Adrenal gland (tissue), 12 donors: ENCODE results near the gene S100A2. TPM values are rescaled to one million over a fixed set of nuclear protein-coding genes. Genes with fewer than 3 reads are reported as not detected.

Experiments used
- DNase-seq, 7 donors: peaks; one replicate each; pipeline ENCODE4 v3.0.0-alpha.2; 2019 to 2020
- H3K27ac ChIP-seq, 5 donors: fragments of 200-600 bp; sonication (generic) in 4 of 5; 1 replicate in 3 of 5; 2 replicates in 2 of 5; pipeline versions ENCODE4 v1.5.1 to v1.8.0; 2016 to 2020; ENCODE audit warnings: mild to moderate bottlenecking in 1 of 5
- H3K27me3 ChIP-seq: fragments of 200-600 bp; 2 replicates; pipeline ENCODE4 v1.8.0; 2021
- H3K36me3 ChIP-seq, 2 donors: fragments of 200-600 bp; replicated peaks in 1 of 2; 1 replicate in 1 of 2; 2 replicates in 1 of 2; pipeline versions ENCODE4 v1.5.1 to v1.8.0; 2018 to 2022
- H3K4me1 ChIP-seq, 2 donors: fragments of 200-600 bp; replicated peaks in 1 of 2; 1 replicate in 1 of 2; 2 replicates in 1 of 2; pipeline versions ENCODE4 v1.5.1 to v1.8.0; 2018 to 2021
- H3K4me3 ChIP-seq, 4 donors: fragments of 200-600 bp; sonication (generic) in 3 of 4; one replicate each; pipeline ENCODE4 v1.5.1; 2016 to 2018
- H3K9me3 ChIP-seq, 3 donors: fragments of 200-600 bp; sonication (generic) in 1 of 3; replicated peaks in 1 of 3; 1 replicate in 2 of 3; 2 replicates in 1 of 3; pipeline versions ENCODE4 v1.5.1 to v1.8.0; 2016 to 2021
- POLR2A ChIP-seq, 2 donors: fragments of 450-650 bp; IDR thresholded peaks; one replicate each; pipeline ENCODE4 v1.6.1; 2017; ENCODE audit warnings: antibody characterized with exemption in 2 of 2, mild to moderate bottlenecking in 2 of 2, moderate library complexity in 1 of 2
- WGBS, 4 donors: extraction: QIAGEN DNeasy Blood & Tissue Kit in 2 of 4; methylation state at CpG; one replicate each; pipeline versions ENCODE4 v1.1.5 to v1.1.7; 2013 to 2017; 5-methylcytosine and 5-hydroxymethylcytosine counted together
- intact Hi-C, 2 donors: fragments of 100-400 bp; cut with DNase I; formaldehyde crosslinking; loops; one replicate each; pipeline versions ENCODE4 v1.14.1 to v1.15.0; 2022 to 2023
- polyA plus RNA-seq, 3 donors: library from polyadenylated mRNA; stranded (reverse); fragments of 200-250 nt in 2 of 3; fragments of 350-450 nt in 1 of 3; fragmentation: Illumina TruSeq in 1 of 3; extraction: RNeasy Lipid Tissue Mini Kit (QIAGEN cat#74804) in 1 of 3; gene quantifications; one replicate each; pipeline ENCODE4 v1.2.3, GENCODE V29; 2013 to 2014
- total RNA-seq, 9 donors: library from RNA; depleted of rRNA in 4 of 9; stranded (reverse); fragments of >200 nt in 4 of 9; fragments of 120-200 nt in 1 of 9; fragmentation: NEBNext Ultra II Directional in 1 of 9; extraction: Animal tissue kit (Norgen Biotek cat#: 25700) in 1 of 9; gene quantifications; one replicate each; pipeline versions ENCODE4 v1.1.0 to v1.2.4, GENCODE V29; 2013 to 2023
- TF ChIP-seq, protein P1 (sequence below), 6 experiments: fragments of 450-650 bp in 4 of 6; fragments of 200-600 bp in 2 of 6; sonication (generic) in 1 of 6; IDR thresholded peaks; 1 replicate in 5 of 6; 2 replicates in 1 of 6; pipeline versions ENCODE4 v1.5.1 to v1.8.0; 2016 to 2021; ENCODE audit warnings: antibody characterized with exemption in 6 of 6, mild to moderate bottlenecking in 2 of 6, moderate library complexity in 1 of 6
- donor health status: healthy with polysubstance abuse.
- donor health status: Bipolar disorder and iron deficiency.
- donor health status: DM: yes; HTN: yes; CAD: no.
- donor health status: DM: no; HTN: no; CAD: no.
- donor health status: DM: no; HTN: no; CAD: no.
- donor health status: DM: yes; HTN: yes; CAD: no.

Gene S100A2
- total and polyA plus RNA-seq, 12 donors: 0.31 to 44.1 (median 1.3) TPM; not detected in 1

DNA sequence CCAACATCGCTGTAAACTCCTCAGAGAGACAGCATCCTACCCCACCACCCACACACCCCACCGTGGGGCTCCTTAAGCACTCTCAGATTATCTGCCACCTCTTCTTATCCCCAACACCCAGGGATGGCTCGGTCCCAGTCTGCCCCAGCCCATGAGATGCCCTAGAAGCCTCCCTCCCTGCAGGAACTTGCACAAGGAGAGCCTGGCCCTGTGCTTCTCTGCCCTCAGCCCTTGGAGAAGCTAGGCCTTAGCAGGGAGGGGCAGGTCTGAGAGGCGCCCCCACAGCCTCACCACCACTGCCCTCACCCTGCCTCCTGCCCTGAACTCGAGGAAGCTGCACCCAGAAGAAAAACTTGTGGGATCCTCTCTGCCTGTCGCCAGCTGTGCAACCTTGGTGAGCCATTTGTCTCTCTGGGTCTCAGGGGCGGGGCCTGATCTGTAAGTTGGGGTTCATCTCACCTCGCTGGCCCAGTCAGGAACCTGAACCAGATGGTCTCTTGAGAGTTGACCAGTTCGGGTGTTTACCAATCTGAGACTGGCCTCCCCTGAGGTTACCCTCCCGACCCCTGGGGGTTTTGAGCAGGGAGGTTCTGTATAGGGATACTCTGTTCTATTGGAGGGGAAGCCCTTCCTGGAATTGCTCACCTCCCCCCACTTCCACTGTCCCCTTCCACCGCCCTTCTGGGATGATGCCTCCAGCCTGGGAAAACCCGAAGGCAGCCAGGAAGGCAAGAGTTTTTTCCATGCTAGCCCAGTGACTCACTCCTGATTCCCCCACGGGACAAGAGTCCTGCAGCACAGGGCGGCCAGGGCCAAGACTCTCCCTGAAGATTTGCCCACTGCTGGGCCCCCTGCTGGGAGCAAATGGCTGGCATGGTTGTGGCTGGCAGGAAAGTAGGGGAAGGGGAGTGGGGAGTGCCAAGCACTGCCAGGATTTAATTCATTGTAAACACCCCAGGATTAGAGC, 16.6 kb downstream of the S100A2 start, which contains the start of gene S100A3:
Gene S100A3 (minus strand): TSS at position 537 of the 967 bp plus-strand sequence. CDS start 773 bp downstream, outside the sequence.
- WGBS, 4 donors: 61 to 78% (median 69%) methylated on average over 10 to 14 of the region's 14 CpGs
- peak; percentile 70 to 92 (median 80) for DNase-seq
- Histone ChIP-seq H3K4me3 (no peak within 1 kb of the TSS), H3K27ac (peak within 1 kb of the TSS in 3 of 5 donors; percentile 7 to 57 (median 51)), H3K4me1 (peaks cover 41 to 47% of the 10 kb centered on the region in 2 donors), H3K36me3 (no peaks in the 10 kb centered on the region), H3K9me3 (no peaks in the 10 kb centered on the region), H3K27me3 (no peaks in the 10 kb centered on the region)
- TF ChIP-seq, protein P1, sequence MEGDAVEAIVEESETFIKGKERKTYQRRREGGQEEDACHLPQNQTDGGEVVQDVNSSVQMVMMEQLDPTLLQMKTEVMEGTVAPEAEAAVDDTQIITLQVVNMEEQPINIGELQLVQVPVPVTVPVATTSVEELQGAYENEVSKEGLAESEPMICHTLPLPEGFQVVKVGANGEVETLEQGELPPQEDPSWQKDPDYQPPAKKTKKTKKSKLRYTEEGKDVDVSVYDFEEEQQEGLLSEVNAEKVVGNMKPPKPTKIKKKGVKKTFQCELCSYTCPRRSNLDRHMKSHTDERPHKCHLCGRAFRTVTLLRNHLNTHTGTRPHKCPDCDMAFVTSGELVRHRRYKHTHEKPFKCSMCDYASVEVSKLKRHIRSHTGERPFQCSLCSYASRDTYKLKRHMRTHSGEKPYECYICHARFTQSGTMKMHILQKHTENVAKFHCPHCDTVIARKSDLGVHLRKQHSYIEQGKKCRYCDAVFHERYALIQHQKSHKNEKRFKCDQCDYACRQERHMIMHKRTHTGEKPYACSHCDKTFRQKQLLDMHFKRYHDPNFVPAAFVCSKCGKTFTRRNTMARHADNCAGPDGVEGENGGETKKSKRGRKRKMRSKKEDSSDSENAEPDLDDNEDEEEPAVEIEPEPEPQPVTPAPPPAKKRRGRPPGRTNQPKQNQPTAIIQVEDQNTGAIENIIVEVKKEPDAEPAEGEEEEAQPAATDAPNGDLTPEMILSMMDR (IDR thresholded peaks at IDR 0.05): peak in 3 of 6 experiments; percentile 7 to 12 (median 10)
- TF ChIP-seq POLR2A (IDR thresholded peaks at IDR 0.05): no peak
- intact Hi-C loops: no loop called here

DNA sequence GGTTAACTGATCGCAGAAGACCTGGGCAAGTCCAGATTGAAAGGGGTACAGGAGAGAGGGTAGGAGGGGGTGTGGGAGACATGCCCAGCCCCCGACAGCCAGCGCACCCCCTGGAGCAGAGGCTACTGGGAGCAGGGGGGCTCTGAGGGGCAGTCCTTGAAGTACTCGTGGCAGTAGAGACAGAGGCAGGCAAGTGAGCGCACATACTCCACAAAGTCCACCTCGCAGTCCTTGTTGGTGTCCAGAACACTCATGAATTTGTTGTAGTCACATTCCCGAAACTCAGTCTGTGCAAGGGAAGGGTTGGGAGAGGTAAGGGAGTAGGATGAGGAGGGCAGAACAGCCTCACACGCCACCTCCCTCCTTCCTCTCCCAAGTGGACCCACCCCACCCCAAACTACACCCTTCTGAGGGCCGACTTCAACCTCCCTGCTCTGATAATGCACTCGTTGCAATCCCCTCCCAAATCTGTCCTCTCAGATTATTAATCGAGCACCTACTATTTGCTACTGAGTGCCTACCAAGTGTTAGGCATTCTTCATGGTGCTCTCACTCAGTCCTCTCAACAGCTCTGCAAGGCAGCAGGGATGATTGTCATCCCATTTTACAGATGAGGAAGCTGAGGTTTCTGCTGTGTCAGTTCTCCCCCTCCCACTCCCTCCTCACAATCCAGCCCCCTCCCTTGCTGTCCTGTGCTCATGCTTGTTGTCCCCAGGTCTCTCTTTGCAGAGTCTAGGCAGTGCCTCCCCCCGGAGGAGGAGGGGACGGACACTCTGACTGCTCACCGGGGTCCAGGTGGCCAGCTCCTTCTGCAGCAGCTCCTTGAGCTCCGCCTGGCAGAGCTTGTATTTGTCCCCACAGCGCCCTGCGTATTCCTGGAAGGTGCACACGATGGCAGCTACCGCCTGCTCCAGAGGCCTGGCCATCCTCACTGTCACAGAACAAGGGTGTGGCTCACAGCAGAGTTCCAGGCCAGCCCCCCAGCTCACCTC, 17.8 kb downstream of the S100A2 start:
- Histone ChIP-seq H3K27me3 (no peaks in the 10 kb centered on the region), H3K4me1 (peaks cover 34 to 42% of the 10 kb centered on the region in 2 donors), H3K36me3 (no peaks in the 10 kb centered on the region), H3K27ac (no peak overlapping the region), H3K9me3 (no peaks in the 10 kb centered on the region), H3K4me3 (no peak overlapping the region)
- DNase-seq: peak in 1 of 7 donors; percentile 8
- intact Hi-C loops: no loop called here
- TF ChIP-seq, protein P1 (IDR thresholded peaks at IDR 0.05): no peak
- TF ChIP-seq POLR2A (IDR thresholded peaks at IDR 0.05): no peak
- WGBS, 4 donors: 87 to 90% (median 89%) methylated on average over 13 to 19 of the region's 19 CpGs

DNA sequence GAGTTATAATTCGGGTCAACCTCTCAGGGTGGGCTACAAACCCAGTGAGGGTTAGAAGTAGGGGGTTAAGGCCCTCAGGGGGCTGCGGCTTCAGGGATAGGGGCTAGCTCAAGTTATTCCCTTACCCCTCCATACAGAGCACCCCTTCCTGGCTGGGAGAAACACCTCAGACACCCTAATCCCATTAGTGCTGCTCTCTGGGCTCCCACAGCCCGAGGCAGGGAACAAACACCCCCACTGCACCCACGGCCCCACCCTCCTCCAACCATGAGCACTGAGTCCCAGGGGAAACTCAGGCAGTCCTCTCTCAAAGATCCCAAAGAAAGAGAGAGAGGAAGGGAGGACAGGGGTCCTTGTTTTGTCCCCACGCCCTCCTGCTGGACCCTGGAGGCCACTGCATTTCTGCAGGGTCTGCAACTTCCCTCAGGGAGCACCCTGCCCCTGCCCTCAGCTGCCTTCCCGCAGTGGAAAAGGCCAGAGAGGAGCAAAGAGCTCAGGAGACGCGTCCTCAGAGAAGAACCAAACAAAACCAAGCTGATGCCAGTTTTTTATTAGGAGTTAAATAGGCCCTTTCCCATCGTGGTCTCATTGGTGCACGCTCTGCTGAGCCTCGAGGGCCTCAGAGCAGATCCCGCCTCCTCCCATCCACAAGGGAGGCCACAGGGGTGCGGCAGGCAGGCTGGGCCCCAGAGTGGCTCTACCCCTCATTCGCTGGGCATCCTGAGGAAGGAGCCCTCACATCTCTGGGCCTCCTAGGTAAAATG, 18.7 kb downstream of the S100A2 start:
- WGBS, 4 donors: 77 to 89% (median 85%) methylated on average over 10 to 14 of the region's 14 CpGs
- Histone ChIP-seq H3K27ac (peak overlapping the region in 1 of 5 donors; percentile 6), H3K4me3 (no peak overlapping the region), H3K9me3 (no peaks in the 10 kb centered on the region), H3K4me1 (peaks cover 39 to 49% of the 10 kb centered on the region in 2 donors), H3K36me3 (no peaks in the 10 kb centered on the region), H3K27me3 (no peaks in the 10 kb centered on the region)
- intact Hi-C loops: no loop called here
- no peak for DNase-seq
- TF ChIP-seq, protein P1 (IDR thresholded peaks at IDR 0.05): no peak
- no peak for TF ChIP-seq POLR2A (IDR thresholded peaks at IDR 0.05)
